IMR-90 (cell line): ENCODE results near the gene CALY. TPM values are rescaled to one million over a fixed set of nuclear protein-coding genes. Genes with fewer than 3 reads are reported as not detected.

ENCODE experiments used
- ATAC-seq: fragments of 200-7000 bp; cut with Tn5 transposase; 2 replicates; pipeline ENCODE4 v1.9.1; 2020; ENCODE audit warnings: low read depth, mild to moderate bottlenecking, moderate library complexity
- Bru-seq: library from RNA; stranded (reverse); fragments of 400-500 nt; gene quantifications from one replicate; lab custom pipeline; 2021; lab: Mats Ljungman, UMichigan
- BruChase-seq, 2 experiments: library from RNA; stranded (reverse); fragments of 400-500 nt; gene quantifications; one replicate each; lab custom pipeline; 2021; lab: Mats Ljungman, UMichigan
- BruUV-seq: library from RNA; stranded (reverse); fragments of 400-500 nt; replicated peaks from 2 replicates; lab custom pipeline; 2021; lab: Mats Ljungman, UMichigan
- CTCF ChIA-PET: fragments of 300-600 bp; formaldehyde crosslinking; extraction: SDS; loops from one replicate; lab custom pipeline; 2021; ENCODE audit warnings: antibody characterized with exemption; lab: Yijun Ruan, JAX
- POLR2A ChIA-PET: fragments of 300-600 bp; sonication (Branson Sonifier 250); formaldehyde crosslinking; loops from one replicate; lab custom pipeline; 2022; ENCODE audit warnings: antibody characterized with exemption; ENCODE audit not compliant: unreplicated experiment; lab: Charles Lee
- DNase-seq: peaks from one replicate; pipeline ENCODE4 v3.0.0; 2013
- H2AFZ ChIP-seq: replicated peaks from 2 replicates; pipeline ENCODE3; 2013; ENCODE audit warnings: low read length, mild to moderate bottlenecking; ENCODE audit not compliant: poor library complexity
- H2AK5ac ChIP-seq: 2 replicates; pipeline ENCODE4 v1.6.1; 2013; ENCODE audit warnings: low read depth, low read length, inconsistent platforms
- H2AK9ac ChIP-seq: replicated peaks from 2 replicates; pipeline ENCODE3; 2013; ENCODE audit warnings: mild to moderate bottlenecking, low read depth, low read length, moderate library complexity; ENCODE audit not compliant: poor library complexity
- H2BK120ac ChIP-seq: 2 replicates; pipeline ENCODE4 v1.6.1; 2013; ENCODE audit warnings: low read depth, low read length, inconsistent platforms
- H2BK15ac ChIP-seq: 3 replicates; pipeline ENCODE4 v1.6.1; 2013; ENCODE audit warnings: low read depth, low read length, inconsistent platforms
- H2BK20ac ChIP-seq: 2 replicates; pipeline ENCODE4 v1.6.1; 2013; ENCODE audit warnings: low read depth, mild to moderate bottlenecking, inconsistent platforms, low read length, moderate library complexity
- H2BK5ac ChIP-seq: 2 replicates; pipeline ENCODE4 v1.6.1; 2013; ENCODE audit warnings: mild to moderate bottlenecking, low read depth, low read length, inconsistent platforms; ENCODE audit not compliant: poor library complexity, severe bottlenecking
- H3K14ac ChIP-seq: replicated peaks from 2 replicates; pipeline ENCODE4 v1.6.1; 2013; ENCODE audit warnings: low read depth, low read length, inconsistent platforms
- H3K18ac ChIP-seq: 2 replicates; pipeline ENCODE4 v1.6.1; 2013; ENCODE audit warnings: low read depth, low read length, control low read depth
- H3K23ac ChIP-seq: 2 replicates; pipeline ENCODE4 v1.6.1; 2013; ENCODE audit warnings: low read depth, low read length, inconsistent platforms
- H3K27ac ChIP-seq: 2 replicates; pipeline ENCODE4 v1.5.1; 2013; ENCODE audit warnings: mild to moderate bottlenecking, control low read depth, low read length; ENCODE audit not compliant: insufficient read depth
- H3K27me3 ChIP-seq: 2 replicates; pipeline ENCODE4 v1.6.1; 2013; ENCODE audit warnings: low read length; ENCODE audit not compliant: control insufficient read depth, insufficient read depth
- H3K36me3 ChIP-seq: 2 replicates; pipeline ENCODE4 v1.6.1; 2013; ENCODE audit warnings: low read length, mixed read lengths; ENCODE audit not compliant: control insufficient read depth, insufficient read depth
- H3K4ac ChIP-seq: 2 replicates; pipeline ENCODE4 v1.6.1; 2013; ENCODE audit warnings: low read depth, low read length, inconsistent platforms
- H3K4me1 ChIP-seq: 2 replicates; pipeline ENCODE4 v1.6.1; 2013; ENCODE audit warnings: low read length, mixed read lengths; ENCODE audit not compliant: control insufficient read depth, insufficient read depth
- H3K4me2 ChIP-seq: 2 replicates; pipeline ENCODE4 v1.6.1; 2013; ENCODE audit warnings: low read depth, mild to moderate bottlenecking, control low read depth, low read length, moderate library complexity
- H3K4me3 ChIP-seq: 2 replicates; pipeline ENCODE4 v1.5.1; 2013; ENCODE audit warnings: low read depth, mild to moderate bottlenecking, control low read depth, low read length, moderate library complexity; ENCODE audit not compliant: insufficient read depth
- H3K56ac ChIP-seq: 2 replicates; pipeline ENCODE4 v1.6.1; 2013; ENCODE audit warnings: low read length, inconsistent platforms; ENCODE audit not compliant: insufficient read depth; ENCODE audit errors: extremely low read depth
- H3K79me1 ChIP-seq, 2 experiments: 2 replicates each; pipeline ENCODE4 v1.6.1; 2013; ENCODE audit warnings: low read length in 2 of 2, inconsistent platforms in 1 of 2, low read depth in 1 of 2
- H3K9ac ChIP-seq: 2 replicates; pipeline ENCODE4 v1.6.1; 2013; ENCODE audit warnings: low read depth, low read length, control low read depth
- H3K9me1 ChIP-seq: 2 replicates; pipeline ENCODE4 v1.6.1; 2013; ENCODE audit warnings: low read length, inconsistent platforms; ENCODE audit not compliant: insufficient read depth
- H3K9me3 ChIP-seq: 2 replicates; pipeline ENCODE4 v1.6.1; 2013; ENCODE audit warnings: low read length; ENCODE audit not compliant: control insufficient read depth, insufficient read depth
- H4K20me1 ChIP-seq: 2 replicates; pipeline ENCODE4 v1.6.1; 2013; ENCODE audit warnings: low read length, inconsistent platforms; ENCODE audit not compliant: insufficient read depth
- H4K5ac ChIP-seq: 2 replicates; pipeline ENCODE4 v1.6.1; 2013; ENCODE audit warnings: mild to moderate bottlenecking, low read depth, low read length, control low read depth
- H4K8ac ChIP-seq, 2 experiments: 2 replicates each; pipeline ENCODE4 v1.6.1; 2013; ENCODE audit warnings: low read depth in 2 of 2, low read length in 2 of 2, control low read depth in 1 of 2, inconsistent platforms in 1 of 2
- H4K91ac ChIP-seq: 2 replicates; pipeline ENCODE4 v1.6.1; 2013; ENCODE audit warnings: low read depth, low read length, inconsistent platforms; ENCODE audit not compliant: insufficient read depth
- BHLHE40 ChIP-seq: fragments of 150-350 bp; IDR thresholded peaks from 2 replicates; pipeline ENCODE4 v1.6.1; 2016; ENCODE audit warnings: mild to moderate bottlenecking, low read depth, low read length
- CEBPB ChIP-seq: IDR thresholded peaks from 2 replicates; pipeline ENCODE4 v1.6.1; 2012; ENCODE audit warnings: low read depth, low read length, improper control_type of control experiment
- CHD1 ChIP-seq: IDR thresholded peaks from 2 replicates; pipeline ENCODE4 v1.6.1; 2012; ENCODE audit warnings: low read depth, low read length, improper control_type of control experiment
- CTCF ChIP-seq: conservative IDR thresholded peaks from 2 replicates; pipeline ENCODE4 v1.5.1; 2012; ENCODE audit warnings: mild to moderate bottlenecking, low read depth, low read length, improper control_type of control experiment
- ELK1 ChIP-seq: fragments of 150-350 bp; IDR thresholded peaks from 2 replicates; pipeline ENCODE4 v1.6.1; 2016; ENCODE audit warnings: low read depth, mild to moderate bottlenecking, low read length, moderate library complexity, borderline replicate concordance
- FOS ChIP-seq: fragments of 150-350 bp; IDR thresholded peaks from 2 replicates; pipeline ENCODE4 v1.6.1; 2016; ENCODE audit warnings: low read depth, low read length
- MAFK ChIP-seq: IDR thresholded peaks from 2 replicates; pipeline ENCODE4 v1.6.1; 2012; ENCODE audit warnings: low read depth, low read length, improper control_type of control experiment
- NFE2L2 ChIP-seq: fragments of 150-350 bp; IDR thresholded peaks from 2 replicates; pipeline ENCODE4 v1.6.1; 2016; ENCODE audit warnings: low read depth, mild to moderate bottlenecking, low read length
- RAD21 ChIP-seq: IDR thresholded peaks from 2 replicates; pipeline ENCODE4 v1.6.1; 2012; ENCODE audit warnings: low read length, improper control_type of control experiment
- RCOR1 ChIP-seq: IDR thresholded peaks from 2 replicates; pipeline ENCODE4 v1.6.1; 2012; ENCODE audit warnings: mild to moderate bottlenecking, low read length, improper control_type of control experiment; ENCODE audit not compliant: insufficient replicate concordance
- RFX5 ChIP-seq: IDR thresholded peaks from 2 replicates; pipeline ENCODE4 v1.8.0; 2012; ENCODE audit warnings: low read depth, mild to moderate bottlenecking, low read length, moderate library complexity
- SMC3 ChIP-seq: fragments of 150-350 bp; IDR thresholded peaks from 2 replicates; pipeline ENCODE4 v1.6.1; 2016; ENCODE audit warnings: low read depth, mild to moderate bottlenecking, antibody characterized with exemption, low read length, moderate library complexity
- WGBS, 2 experiments: methylation state at CpG; one replicate each; pipeline versions ENCODE4 v1.1.5 to v1.1.7; 2013; ENCODE audit warnings: missing lambda C conversion rate in 2 of 2; ENCODE audit not compliant: insufficient read length in 1 of 2; ENCODE audit errors: extremely low coverage in 2 of 2; 5-methylcytosine and 5-hydroxymethylcytosine counted together
- dilution Hi-C: fragments of 300-500 bp; cut with HindIII; formaldehyde crosslinking; loops from one replicate; pipeline ENCODE4 v1.14.3; 2018; ENCODE audit warnings: low sequenced_read_pairs; ENCODE audit not compliant: unreplicated experiment
- in situ Hi-C: fragments of 300-500 bp; cut with MboI; formaldehyde crosslinking; loops from 3 replicates; pipeline ENCODE4 v1.14.3; 2019; ENCODE audit warnings: low sequenced_read_pairs, inconsistent platforms, mixed read lengths
- intact Hi-C: fragments of 100-400 bp; cut with micrococcal nuclease; formaldehyde crosslinking; loops from 2 replicates; pipeline ENCODE4 v1.10.0; 2022
- long read RNA-seq: library from polyadenylated mRNA; unstranded; transcript quantifications from one replicate; pipeline ENCODE4 v2.0.0, GENCODE V29; 2021; ENCODE audit not compliant: unreplicated experiment
- polyA plus RNA-seq, 3 experiments: library from polyadenylated mRNA; depleted of rRNA; stranded (reverse); fragments of >200 nt; gene quantifications; 2 replicates each; pipeline ENCODE4 v1.2.3, GENCODE V29; 2012; ENCODE audit warnings: low replicate concordance in 1 of 3
- total RNA-seq: library from RNA; depleted of rRNA; stranded (reverse); fragments of >200 nt; gene quantifications from 2 replicates; pipeline ENCODE4 v1.2.3, GENCODE V29; 2012; rRNA removed

Gene CALY
- total RNA-seq (not detected in 2 replicates), polyA plus RNA-seq (2012; rRNA removed) (0.34 and 0.62 TPM in 2 replicates), Bru-seq, nascent RNA (percentile 14 among the genes with signal in this experiment), BruChase-seq, experiment 1, labeled RNA remaining after a 6-hour chase (percentile 20 among the genes with signal in this experiment), BruChase-seq, experiment 2, labeled RNA remaining after a 2-hour chase (percentile 10 among the genes with signal in this experiment)
- polyA plus RNA-seq (2012; cell fraction: cytosol; rRNA removed) = 1.1 and 1.9 TPM in 2 replicates
- polyA plus RNA-seq (2012; cell fraction: nucleus; rRNA removed; ENCODE audit: low replicate concordance) = 0.88 and 2.2 TPM in 2 replicates
- long read RNA-seq = 0 reads

GRCh38 chr10:133336577-133337369 lies at the start of gene CALY:
Gene CALY, minus strand, starts transcription at chr10:133336896. Its CDS starts 7,907 bp downstream, at chr10:133328989.
- no peak within 1 kb of the TSS for H2BK20ac ChIP-seq
- POLR2A ChIA-PET = no interaction called here
- H2BK15ac ChIP-seq = no peak within 1 kb of the TSS
- peak within 1 kb of the TSS; percentile 72 for H2AK9ac ChIP-seq
- no peak within 1 kb of the TSS for H3K27ac ChIP-seq
- H3K79me1 ChIP-seq = no peaks in the 10 kb centered on the region
- H4K91ac ChIP-seq = no peak within 1 kb of the TSS
- WGBS, 2 experiments = 24% methylated on average over 28 of the region's 63 CpGs; no CpG with 5 or more reads in 1 of the 2 experiments
- no peak within 1 kb of the TSS for H3K9ac ChIP-seq
- dilution Hi-C loops (no loop called here), intact Hi-C loops (no loop called here), in situ Hi-C loops (no loop called here)
- CTCF ChIA-PET = no interaction called here
- H3K56ac ChIP-seq = no peak within 1 kb of the TSS
- H3K9me3 ChIP-seq = no peaks in the 10 kb centered on the region; the same call in 1 of the 2 replicates
- H4K5ac ChIP-seq = no peak within 1 kb of the TSS
- H2AK5ac ChIP-seq = no peak within 1 kb of the TSS
- no peak within 1 kb of the TSS for H3K4ac ChIP-seq
- H3K14ac ChIP-seq = no peak within 1 kb of the TSS
- peak within 1 kb of the TSS; percentile 67 for H2BK5ac ChIP-seq
- no peak within 1 kb of the TSS for H3K23ac ChIP-seq
- H3K4me3 ChIP-seq = peak within 1 kb of the TSS; percentile 38
- peaks cover 3% of the 10 kb centered on the region; the same call in 1 of the 2 replicates for H3K4me1 ChIP-seq
- BruUV-seq = no TSS peak
- no peaks in the 10 kb centered on the region for H3K9me1 ChIP-seq
- H4K8ac ChIP-seq = no peak within 1 kb of the TSS
- no peak within 1 kb of the TSS for H2BK120ac ChIP-seq
- no peak within 1 kb of the TSS for H3K18ac ChIP-seq
- TF ChIP-seq NFE2L2 = no peak
- TF ChIP-seq MAFK = no peak
- TF ChIP-seq CHD1 = no peak
- no peak for TF ChIP-seq BHLHE40
- TF ChIP-seq RAD21 = no peak
- TF ChIP-seq ELK1 = no peak
- TF ChIP-seq CEBPB = no peak
- no peak for TF ChIP-seq RFX5
- no peak for TF ChIP-seq RCOR1
- TF ChIP-seq SMC3 = no peak
- TF ChIP-seq FOS = no peak
- TF ChIP-seq CTCF = no peak
- peaks cover 51% of the 10 kb centered on the region for H3K27me3 ChIP-seq
- peak within 1 kb of the TSS; percentile 86 for H2AFZ ChIP-seq
- H4K20me1 ChIP-seq = no peaks in the 10 kb centered on the region
- ATAC-seq (no peak), DNase-seq (no peak)
- H3K4me2 ChIP-seq = peak within 1 kb of the TSS; percentile 65
- no peaks in the 10 kb centered on the region for H3K36me3 ChIP-seq
